Bone marrow (tissue), 2 donors: ENCODE data around the gene MAPK1.
"Not testable (repeated sequence)": the region's sequence is repeated elsewhere in the genome, so short reads cannot be mapped to it uniquely, and the experiment has no call there.

Experiments used
- DNase-seq, 2 donors: peaks; one replicate each; lab custom pipeline; 2025; lab: John Stamatoyannopoulos, UW

The MAPK1 gene

GRCh38 chr22:21790849-21791610 is 76.4 kb downstream of the MAPK1 start:
- not testable (repeated sequence) for DNase-seq

- no peak for DNase-seq
Measured at GRCh38 chr22:21790359-21790758, 77.1 kb downstream of the MAPK1 start.

GRCh38 chr22:21787565-21787964 is 79.9 kb downstream of the MAPK1 start:
- DNase-seq, result not testable (repeated sequence)

GRCh38 chr22:21780259-21780658 is 87.2 kb downstream of the MAPK1 start:
- DNase-seq, result no peak

GRCh38 chr22:21779444-21779843 is 88.0 kb downstream of the MAPK1 start:
- DNase-seq, result no peak

GRCh38 chr22:21778705-21779363 is 88.6 kb downstream of the MAPK1 start:
- no peak for DNase-seq

- no peak for DNase-seq
Measured at GRCh38 chr22:21771631-21771976, 95.8 kb downstream of the MAPK1 start.

GRCh38 chr22:21768435-21768834 is 99.0 kb downstream of the MAPK1 start:
- no peak for DNase-seq

- DNase-seq, result no peak
Measured at GRCh38 chr22:21766691-21767462, 100.6 kb downstream of the MAPK1 start.

- DNase-seq, result no peak
Measured at GRCh38 chr22:21765909-21766529, 101.4 kb downstream of the MAPK1 start.

GRCh38 chr22:21764038-21764804 is 103.2 kb downstream of the MAPK1 start:
- no peak for DNase-seq

- no peak for DNase-seq
Measured at GRCh38 chr22:21762712-21763581, 104.5 kb downstream of the MAPK1 start.

GRCh38 chr22:21761994-21762680 is 105.3 kb downstream of the MAPK1 start:
- DNase-seq, result no peak

GRCh38 chr22:21761086-21761485 is 106.4 kb downstream of the MAPK1 start:
- no peak for DNase-seq

GRCh38 chr22:21760640-21761039 is 106.8 kb downstream of the MAPK1 start:
- no peak for DNase-seq

- DNase-seq, result no peak
Measured at GRCh38 chr22:21759646-21760376, 107.6 kb downstream of the MAPK1 start.

- no peak for DNase-seq
Measured at GRCh38 chr22:21759093-21759492, 108.4 kb downstream of the MAPK1 start.

GRCh38 chr22:21758091-21758864 is 109.2 kb downstream of the MAPK1 start:
- no peak for DNase-seq

- no peak for DNase-seq
Measured at GRCh38 chr22:21755851-21756284, 111.6 kb downstream of the MAPK1 start.
